ENCODE data around the gene CCDC187. TPM values are rescaled to one million over a fixed set of nuclear protein-coding genes. Genes with fewer than 3 reads are reported as not detected.

Gene CCDC187
- total and polyA plus RNA-seq, 2 of the 8 experiments (the other 6 are each of a cell fraction or from before 2014, with no cell fraction given): 0.02 TPM; not detected in 1

DNA sequence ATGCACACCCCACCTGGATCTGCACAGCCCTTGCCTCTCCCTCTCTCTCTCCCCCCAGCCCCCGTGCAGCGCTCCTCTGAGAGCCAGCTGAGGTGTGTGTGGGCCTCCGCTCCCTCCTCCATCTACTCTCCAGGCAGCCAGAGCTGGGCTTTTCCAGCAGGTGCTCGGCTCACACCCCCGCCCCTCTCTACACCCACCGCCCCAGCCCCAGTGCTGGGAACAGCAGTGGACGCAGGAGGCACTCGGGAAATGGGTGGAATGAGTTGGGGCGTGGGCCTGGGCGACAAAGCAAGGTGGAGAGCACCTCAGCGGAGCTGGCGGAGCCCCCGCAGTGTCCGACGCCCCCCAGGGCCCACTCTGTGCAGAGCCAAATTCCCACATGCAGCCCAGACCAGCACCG lies 85.6 kb downstream of the CCDC187 start (continued):
- TF ChIP-seq POLR2AphosphoS5 (IDR thresholded peaks at IDR 0.05; ENCODE audit: low read depth, low read length): no peak
- no peak for TF ChIP-seq CTBP2 (IDR thresholded peaks at IDR 0.05; ENCODE audit: borderline replicate concordance, insufficient read depth, insufficient read length, low read length)
- no peak for TF ChIP-seq CEBPB (IDR thresholded peaks at IDR 0.05; ENCODE audit: low read depth, low read length)
- TF ChIP-seq, protein P1, sequence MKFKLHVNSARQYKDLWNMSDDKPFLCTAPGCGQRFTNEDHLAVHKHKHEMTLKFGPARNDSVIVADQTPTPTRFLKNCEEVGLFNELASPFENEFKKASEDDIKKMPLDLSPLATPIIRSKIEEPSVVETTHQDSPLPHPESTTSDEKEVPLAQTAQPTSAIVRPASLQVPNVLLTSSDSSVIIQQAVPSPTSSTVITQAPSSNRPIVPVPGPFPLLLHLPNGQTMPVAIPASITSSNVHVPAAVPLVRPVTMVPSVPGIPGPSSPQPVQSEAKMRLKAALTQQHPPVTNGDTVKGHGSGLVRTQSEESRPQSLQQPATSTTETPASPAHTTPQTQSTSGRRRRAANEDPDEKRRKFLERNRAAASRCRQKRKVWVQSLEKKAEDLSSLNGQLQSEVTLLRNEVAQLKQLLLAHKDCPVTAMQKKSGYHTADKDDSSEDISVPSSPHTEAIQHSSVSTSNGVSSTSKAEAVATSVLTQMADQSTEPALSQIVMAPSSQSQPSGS (IDR thresholded peaks at IDR 0.05; ENCODE audit: low read length): no peak
- TF ChIP-seq HDAC6 (IDR thresholded peaks at IDR 0.05; ENCODE audit: low read depth, low read length): no peak
